Neural crest cell (in vitro differentiated cells): ENCODE measurements around the gene TFPI2. TPM values are rescaled to one million over a fixed set of nuclear protein-coding genes. Genes with fewer than 3 reads are reported as not detected.

Source experiments
- DNase-seq: peaks from one replicate; pipeline ENCODE4 v3.0.0; 2021; ENCODE audit warnings: low read depth, mixed read lengths, low spot score
- H3K27ac Mint-ChIP-seq: one replicate; pipeline ENCODE4 v1.8.0; 2021; ENCODE audit warnings: mild to moderate bottlenecking, mixed read lengths; ENCODE audit not compliant: unreplicated experiment
- H3K27me3 Mint-ChIP-seq: 2 replicates; pipeline ENCODE4 v1.8.0; 2021; ENCODE audit warnings: low read depth, mild to moderate bottlenecking, mixed read lengths
- H3K36me3 Mint-ChIP-seq: 2 replicates; pipeline ENCODE4 v1.8.0; 2021; ENCODE audit warnings: low read depth, mild to moderate bottlenecking, mixed read lengths
- H3K4me1 Mint-ChIP-seq: 2 replicates; pipeline ENCODE4 v1.8.0; 2021; ENCODE audit warnings: mixed read lengths
- H3K4me3 Mint-ChIP-seq: one replicate; pipeline ENCODE4 v1.8.0; 2021; ENCODE audit warnings: mild to moderate bottlenecking, mixed read lengths
- H3K9me3 Mint-ChIP-seq: 2 replicates; pipeline ENCODE4 v1.8.0; 2021; ENCODE audit warnings: mixed read lengths
- total RNA-seq: library from RNA; stranded (reverse); gene quantifications from 2 replicates; pipeline ENCODE4 v1.2.1, GENCODE V29; 2021
- TF ChIP-seq, protein P1 (sequence below): fragments of 200-600 bp; sonication (generic); conservative IDR thresholded peaks from 2 replicates; pipeline ENCODE4 v1.5.0; 2021; ENCODE audit warnings: antibody characterized with exemption, mild to moderate bottlenecking

Gene TFPI2
- total RNA-seq, 1 donor from 2014 or later: 0.84 TPM

DNA sequence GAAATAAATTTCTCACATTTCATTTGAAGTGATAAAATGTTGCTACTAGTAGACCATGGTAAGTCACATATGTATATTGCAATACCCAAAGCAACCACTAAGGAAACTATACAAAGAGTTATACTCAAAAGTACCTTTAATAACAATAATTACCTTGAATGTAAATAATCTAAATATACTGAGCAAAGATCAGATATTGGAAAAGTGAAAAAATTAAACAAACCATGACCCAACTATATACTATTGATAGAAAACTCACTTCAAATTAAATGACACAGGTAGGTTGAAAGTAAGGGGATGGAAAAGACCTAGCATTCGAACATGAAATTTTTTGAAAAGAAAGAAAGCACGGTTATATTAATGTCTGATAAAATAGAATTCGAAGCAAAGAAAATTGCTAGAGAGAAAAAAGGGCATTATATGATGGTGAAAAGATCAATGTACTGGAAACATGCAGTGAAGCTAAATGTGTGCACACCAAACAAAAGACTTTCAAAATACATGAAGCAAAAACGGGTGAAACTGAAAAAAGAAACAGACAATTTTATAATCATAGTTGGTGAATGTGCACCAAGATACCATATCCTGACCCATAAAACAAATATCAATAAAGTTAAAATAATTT is 29.1 kb downstream of the TFPI2 start:
- Mint-ChIP-seq H3K4me1 (no peaks in the 10 kb centered on the region), H3K4me3 (no peak overlapping the region), H3K9me3 (no peaks in the 10 kb centered on the region), H3K27ac (no peak overlapping the region), H3K27me3 (no peaks in the 10 kb centered on the region), H3K36me3 (no peaks in the 10 kb centered on the region)
- TF ChIP-seq, protein P1, sequence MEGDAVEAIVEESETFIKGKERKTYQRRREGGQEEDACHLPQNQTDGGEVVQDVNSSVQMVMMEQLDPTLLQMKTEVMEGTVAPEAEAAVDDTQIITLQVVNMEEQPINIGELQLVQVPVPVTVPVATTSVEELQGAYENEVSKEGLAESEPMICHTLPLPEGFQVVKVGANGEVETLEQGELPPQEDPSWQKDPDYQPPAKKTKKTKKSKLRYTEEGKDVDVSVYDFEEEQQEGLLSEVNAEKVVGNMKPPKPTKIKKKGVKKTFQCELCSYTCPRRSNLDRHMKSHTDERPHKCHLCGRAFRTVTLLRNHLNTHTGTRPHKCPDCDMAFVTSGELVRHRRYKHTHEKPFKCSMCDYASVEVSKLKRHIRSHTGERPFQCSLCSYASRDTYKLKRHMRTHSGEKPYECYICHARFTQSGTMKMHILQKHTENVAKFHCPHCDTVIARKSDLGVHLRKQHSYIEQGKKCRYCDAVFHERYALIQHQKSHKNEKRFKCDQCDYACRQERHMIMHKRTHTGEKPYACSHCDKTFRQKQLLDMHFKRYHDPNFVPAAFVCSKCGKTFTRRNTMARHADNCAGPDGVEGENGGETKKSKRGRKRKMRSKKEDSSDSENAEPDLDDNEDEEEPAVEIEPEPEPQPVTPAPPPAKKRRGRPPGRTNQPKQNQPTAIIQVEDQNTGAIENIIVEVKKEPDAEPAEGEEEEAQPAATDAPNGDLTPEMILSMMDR: peak; percentile 55
- no peak for DNase-seq

DNA sequence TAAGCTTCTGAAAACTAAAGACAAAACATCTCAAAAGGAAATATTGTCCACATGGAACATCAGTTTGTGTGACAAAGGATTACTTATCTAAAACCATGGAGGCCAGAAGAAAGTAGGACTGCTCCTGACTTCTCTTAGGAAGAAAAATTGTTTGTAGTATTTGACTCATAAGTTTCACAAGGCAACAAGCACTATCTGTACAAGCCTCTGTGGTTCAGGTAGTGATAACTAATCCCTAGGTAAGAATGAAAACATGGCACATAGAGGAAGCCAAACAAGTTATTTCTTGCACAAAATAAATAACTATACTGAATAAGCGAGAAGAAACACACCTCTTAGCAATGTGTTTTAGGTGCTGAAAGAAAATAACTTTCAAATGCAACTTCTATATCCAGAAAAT is 30.3 kb downstream of the TFPI2 start:
- TF ChIP-seq, protein P1: no peak
- no peak overlapping the region for H3K4me3 Mint-ChIP-seq
- no peaks in the 10 kb centered on the region for H3K36me3 Mint-ChIP-seq
- H3K27me3 Mint-ChIP-seq: no peaks in the 10 kb centered on the region
- no peak for DNase-seq
- H3K9me3 Mint-ChIP-seq: no peaks in the 10 kb centered on the region
- no peaks in the 10 kb centered on the region for H3K4me1 Mint-ChIP-seq
- H3K27ac Mint-ChIP-seq: no peak overlapping the region

DNA sequence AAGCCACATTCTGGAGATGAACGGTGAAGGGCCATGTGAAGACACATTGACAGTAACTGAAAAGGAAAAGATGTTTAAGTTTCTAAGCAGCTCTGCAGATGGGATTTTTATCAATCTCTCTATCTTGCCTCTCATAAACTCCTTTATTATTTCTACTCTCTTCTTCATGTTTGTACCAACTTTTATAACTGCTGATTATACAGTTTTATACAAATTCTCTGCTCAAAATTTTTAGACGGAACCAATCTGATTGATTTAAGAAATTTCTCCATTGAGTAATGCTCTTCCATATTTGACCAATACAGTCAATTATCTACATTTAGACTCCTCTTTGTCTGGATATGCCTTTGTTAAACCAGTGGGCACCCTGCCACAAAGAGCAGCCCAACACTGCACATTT is 31.7 kb downstream of the TFPI2 start:
- Mint-ChIP-seq H3K9me3 (peaks cover 2% of the 10 kb centered on the region), H3K4me3 (no peak overlapping the region), H3K27ac (no peak overlapping the region), H3K27me3 (no peaks in the 10 kb centered on the region), H3K4me1 (no peaks in the 10 kb centered on the region), H3K36me3 (no peaks in the 10 kb centered on the region)
- TF ChIP-seq, protein P1: no peak
- DNase-seq: no peak

DNA sequence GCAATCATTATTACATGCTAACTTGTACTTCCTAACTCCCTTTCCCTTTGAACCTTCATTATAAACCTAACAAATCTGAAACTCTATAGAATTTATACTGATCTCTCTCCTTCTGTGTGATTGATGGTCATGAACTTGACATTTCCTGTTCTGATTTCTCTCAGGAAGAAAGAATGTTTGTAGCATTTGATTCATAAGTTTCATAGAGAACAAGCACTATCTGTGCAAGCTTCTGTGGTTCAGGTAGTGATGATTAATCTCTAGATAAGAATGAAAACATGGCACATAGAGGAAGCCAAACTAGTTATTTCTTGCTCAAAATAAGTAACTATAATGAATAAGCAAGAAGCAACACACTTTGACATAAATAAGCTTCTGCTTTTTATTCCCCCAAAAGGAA is 34.2 kb downstream of the TFPI2 start:
- TF ChIP-seq, protein P1: no peak
- DNase-seq: no peak
- no peak overlapping the region for H3K27ac Mint-ChIP-seq
- no peaks in the 10 kb centered on the region for H3K27me3 Mint-ChIP-seq
- no peak overlapping the region for H3K4me3 Mint-ChIP-seq
- peaks cover 4% of the 10 kb centered on the region for H3K9me3 Mint-ChIP-seq
- no peaks in the 10 kb centered on the region for H3K4me1 Mint-ChIP-seq
- no peaks in the 10 kb centered on the region for H3K36me3 Mint-ChIP-seq

DNA sequence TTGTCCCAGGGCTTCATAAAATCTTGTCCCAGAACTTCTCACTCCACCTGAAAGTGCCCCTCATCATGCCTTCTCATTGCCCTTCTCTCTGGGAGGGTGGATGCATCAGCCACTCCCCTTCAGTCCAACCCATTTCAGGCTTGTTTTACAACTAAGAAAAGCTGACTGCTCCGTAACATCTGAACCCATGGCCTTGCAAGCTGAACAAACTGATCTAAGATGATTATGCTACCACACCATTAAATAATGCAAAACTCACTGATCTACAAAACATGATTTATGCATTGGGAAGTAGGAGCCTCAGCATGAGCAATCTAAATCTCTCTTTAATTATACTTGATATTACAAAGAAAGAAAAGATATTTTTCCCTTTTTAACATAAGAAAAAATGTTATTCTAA is 34.8 kb downstream of the TFPI2 start:
- TF ChIP-seq, protein P1: no peak
- H3K9me3 Mint-ChIP-seq: peaks cover 4% of the 10 kb centered on the region
- no peak for DNase-seq
- H3K27ac Mint-ChIP-seq: no peak overlapping the region
- H3K27me3 Mint-ChIP-seq: no peaks in the 10 kb centered on the region
- H3K4me3 Mint-ChIP-seq: no peak overlapping the region
- no peaks in the 10 kb centered on the region for H3K36me3 Mint-ChIP-seq
- H3K4me1 Mint-ChIP-seq: no peaks in the 10 kb centered on the region
